Esophagus squamous epithelium (tissue), 5 donors: ENCODE measurements around the gene MTHFSD. TPM values are rescaled to one million over a fixed set of nuclear protein-coding genes. Genes with fewer than 3 reads are reported as not detected.

ENCODE experiments used
- DNase-seq: peaks from one replicate; lab custom pipeline; 2025; lab: John Stamatoyannopoulos, UW
- H3K27ac ChIP-seq, 4 donors: fragments of 200-600 bp; sonication (generic); one replicate each; pipeline ENCODE4 v1.5.1; 2016 to 2019; ENCODE audit warnings: mild to moderate bottlenecking in 1 of 4
- H3K27me3 ChIP-seq, 4 donors: fragments of 200-600 bp; sonication (generic); 1 replicate in 3 of 4; 2 replicates in 1 of 4; pipeline versions ENCODE4 v1.5.1 to v1.6.0; 2017 to 2021; ENCODE audit warnings: antibody characterized with exemption in 1 of 4
- H3K36me3 ChIP-seq, 3 donors: fragments of 200-600 bp; sonication (generic); one replicate each; pipeline ENCODE4 v1.5.1; 2016 to 2019
- H3K4me1 ChIP-seq, 3 donors: fragments of 200-600 bp; sonication (generic); one replicate each; pipeline ENCODE4 v1.5.1; 2017 to 2019
- H3K4me3 ChIP-seq, 4 donors: fragments of 200-600 bp; sonication (generic); 1 replicate in 3 of 4; 2 replicates in 1 of 4; pipeline ENCODE4 v1.5.1; 2016 to 2019; ENCODE audit warnings: mild to moderate bottlenecking in 2 of 4, moderate library complexity in 1 of 4
- H3K9me3 ChIP-seq, 3 donors: fragments of 200-600 bp; sonication (generic); one replicate each; pipeline ENCODE4 v1.5.1; 2016 to 2019
- CTCF ChIP-seq, 6 experiments: fragments of 450-650 bp in 4 of 6; fragments of 200-600 bp in 2 of 6; sonication (generic) in 2 of 6; IDR thresholded peaks; one replicate each; pipeline ENCODE4 v1.5.1; 2016 to 2019; ENCODE audit warnings: antibody characterized with exemption in 6 of 6, mild to moderate bottlenecking in 4 of 6, moderate library complexity in 4 of 6
- POLR2A ChIP-seq, 4 donors: fragments of 450-650 bp; IDR thresholded peaks; one replicate each; pipeline ENCODE4 v1.6.1; 2017; ENCODE audit warnings: antibody characterized with exemption in 4 of 4, mild to moderate bottlenecking in 4 of 4, moderate library complexity in 3 of 4
- WGBS, 2 donors: methylation state at CpG; one replicate each; pipeline ENCODE4 v1.1.5; 2018; 5-methylcytosine and 5-hydroxymethylcytosine counted together
- intact Hi-C: fragments of 100-400 bp; cut with DNase I; formaldehyde crosslinking; loops from one replicate; pipeline ENCODE4 v1.15.0; 2022
- total RNA-seq, 4 donors: library from RNA; depleted of rRNA; stranded (reverse); fragments of >200 nt; gene quantifications; one replicate each; pipeline ENCODE4 v1.1.0, GENCODE V29; 2016
- donor health status: DM: yes; HTN: yes; CAD: no.

The MTHFSD gene
- total RNA-seq, 4 donors from 2014 or later: 10.7 to 17.7 (median 14.8) TPM

GRCh38 chr16:86508947-86509758, 45.9 kb downstream of the MTHFSD start:
- WGBS, 2 donors: 2 to 10% methylated on average over 5 to 8 of the region's 79 CpGs
- TF ChIP-seq POLR2A (IDR thresholded peaks at IDR 0.05) (peak in 2 of 4 donors; percentile 20 to 54), CTCF (IDR thresholded peaks at IDR 0.05) (no peak)
- intact Hi-C loops: loop anchor here (5.0 kb wide), 1 partner anchor 167 kb away; no protein-coding TSS in a partner anchor
- Histone ChIP-seq H3K4me3 (peak overlapping the region; percentile 39 to 69 (median 64)), H3K4me1 (peaks cover 19 to 77% (median 29%) of the 10 kb centered on the region in 3 donors), H3K27me3 (peaks cover 0 to 100% (median 29%) of the 10 kb centered on the region in 4 donors), H3K36me3 (no peaks in the 10 kb centered on the region), H3K9me3 (no peaks in the 10 kb centered on the region), H3K27ac (peak overlapping the region; percentile 83 to 95 (median 94))
- no peak for DNase-seq

GRCh38 chr16:86508028-86508946, 46.7 kb downstream of the MTHFSD start:
- no peaks in the 10 kb centered on the region for H3K9me3 ChIP-seq
- H3K36me3 ChIP-seq: no peaks in the 10 kb centered on the region
- TF ChIP-seq POLR2A (IDR thresholded peaks at IDR 0.05) (peak in 2 of 4 donors; percentile 44 to 56), CTCF (IDR thresholded peaks at IDR 0.05) (no peak)
- peak overlapping the region; percentile 83 to 95 (median 94) for H3K27ac ChIP-seq
- peak overlapping the region; percentile 39 to 69 (median 64) for H3K4me3 ChIP-seq
- peaks cover 2 to 100% (median 31%) of the 10 kb centered on the region in 4 donors for H3K27me3 ChIP-seq
- intact Hi-C loops: loop anchor here (5.0 kb wide), 1 partner anchor 166 kb away; no protein-coding TSS in a partner anchor
- no peak for DNase-seq
- H3K4me1 ChIP-seq: peaks cover 19 to 77% (median 29%) of the 10 kb centered on the region in 3 donors
- WGBS, 2 donors: 15 to 37% methylated on average over 7 to 8 of the region's 99 CpGs

DNA sequence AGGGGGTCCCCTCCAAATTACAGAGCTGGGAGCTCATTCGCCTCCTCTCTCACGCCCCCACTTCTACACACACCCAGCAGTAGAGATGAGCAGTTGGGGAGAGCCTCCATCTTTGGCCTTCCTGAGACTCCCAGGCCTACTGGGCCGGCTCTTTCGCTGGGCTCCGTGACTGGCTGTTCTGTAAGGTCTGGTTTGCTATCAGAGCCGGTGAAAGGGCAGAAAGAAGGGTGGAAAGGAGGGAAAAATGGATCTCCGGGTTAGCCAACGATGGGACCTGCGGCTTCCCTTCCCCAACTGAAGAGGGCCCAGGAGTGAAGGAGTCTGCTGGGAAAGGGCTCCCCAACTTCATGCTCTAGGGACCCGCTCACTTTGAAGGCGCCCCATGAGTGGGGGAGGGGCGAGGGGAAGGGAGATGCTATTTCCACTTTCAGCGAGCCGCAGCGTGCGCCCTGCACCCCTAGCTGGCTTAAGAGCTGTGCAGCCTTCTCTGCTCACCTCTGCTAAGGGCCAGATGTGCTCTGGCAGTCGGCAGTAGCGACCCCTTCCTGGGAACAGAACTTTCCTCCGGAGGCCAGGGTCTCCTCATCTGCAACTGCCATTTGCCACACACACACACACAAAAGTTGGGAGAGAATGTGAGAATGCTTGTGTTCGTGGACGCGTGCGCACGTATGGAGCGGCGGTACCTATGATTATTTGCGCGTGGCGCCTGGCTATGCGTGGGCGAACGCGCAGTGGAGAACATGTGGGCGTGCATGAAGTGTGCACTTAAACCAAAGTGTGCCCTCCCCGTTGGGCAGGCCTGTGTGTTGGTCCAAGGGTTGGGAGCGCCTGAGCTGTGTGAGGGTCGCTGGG, 47.6 kb downstream of the MTHFSD start:
- intact Hi-C loops: loop anchor here (5.0 kb wide), 1 partner anchor 165 kb away; no protein-coding TSS in a partner anchor
- Histone ChIP-seq H3K4me3 (peak overlapping the region; percentile 39 to 69 (median 64)), H3K27ac (peak overlapping the region; percentile 83 to 95 (median 94)), H3K36me3 (no peaks in the 10 kb centered on the region), H3K9me3 (no peaks in the 10 kb centered on the region), H3K4me1 (peaks cover 19 to 70% (median 29%) of the 10 kb centered on the region in 3 donors), H3K27me3 (peaks cover 4 to 100% (median 31%) of the 10 kb centered on the region in 4 donors)
- no peak for TF ChIP-seq CTCF (IDR thresholded peaks at IDR 0.05)
- TF ChIP-seq POLR2A (IDR thresholded peaks at IDR 0.05): no peak
- no peak for DNase-seq
- 23 to 29% methylated on average over 23 to 33 of the region's 37 CpGs for WGBS, 2 donors

DNA sequence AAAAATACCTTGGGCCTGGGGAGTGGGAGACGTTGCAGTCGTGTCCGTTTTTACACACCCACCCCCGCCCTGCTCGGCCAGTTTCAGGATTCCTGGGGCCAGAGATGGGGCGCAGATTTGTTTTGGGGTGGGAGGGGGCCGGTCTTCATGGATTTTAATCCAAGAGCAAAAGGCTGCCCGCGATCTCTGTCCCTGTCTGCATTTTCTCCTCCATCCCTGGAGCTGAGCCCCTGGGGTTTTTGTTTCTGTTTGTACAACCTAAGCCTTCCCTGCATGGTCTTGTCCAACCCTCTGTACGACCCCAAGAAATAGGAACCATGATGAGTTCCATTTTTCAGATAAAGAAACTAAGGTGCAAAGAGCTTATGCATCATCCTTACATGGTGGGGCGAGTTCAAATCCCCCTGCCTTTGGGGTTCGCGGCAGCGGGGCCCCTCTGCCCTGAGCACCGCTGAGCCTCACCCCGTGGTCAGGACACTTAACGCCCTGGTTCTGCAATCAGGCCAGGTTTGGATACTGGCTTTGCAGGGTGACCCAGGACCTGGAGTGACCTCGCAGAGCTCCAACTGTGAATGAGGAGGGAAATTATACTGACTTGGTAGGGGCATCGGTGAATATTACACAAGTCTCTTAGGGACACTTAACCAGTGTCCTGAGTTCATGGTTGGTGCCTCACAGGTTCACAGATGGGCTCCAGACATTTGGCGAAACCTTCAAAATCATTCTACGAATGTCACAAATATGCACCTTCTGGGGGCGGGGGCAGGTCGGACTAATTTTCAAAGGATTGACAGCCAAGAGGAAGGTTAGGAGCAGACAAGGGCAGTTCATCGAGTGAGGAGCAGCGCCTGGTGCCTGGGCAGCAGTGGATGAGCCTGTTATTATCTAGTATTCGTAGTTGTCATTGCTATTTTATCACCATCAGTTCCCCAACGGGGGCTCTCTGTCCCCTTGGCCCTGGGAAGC, 48.9 kb downstream of the MTHFSD start:
- Histone ChIP-seq H3K4me1 (peaks cover 19 to 65% (median 29%) of the 10 kb centered on the region in 3 donors), H3K27ac (peak overlapping the region; percentile 83 to 95 (median 94)), H3K4me3 (peak overlapping the region in 3 of 4 donors; percentile 63 to 69 (median 64)), H3K36me3 (no peaks in the 10 kb centered on the region), H3K27me3 (peaks cover 4 to 100% (median 26%) of the 10 kb centered on the region in 4 donors), H3K9me3 (no peaks in the 10 kb centered on the region)
- intact Hi-C loops: loop anchor here (5.0 kb wide), 1 partner anchor 164 kb away; no protein-coding TSS in a partner anchor
- TF ChIP-seq POLR2A (IDR thresholded peaks at IDR 0.05) (no peak), CTCF (IDR thresholded peaks at IDR 0.05) (no peak)
- no peak for DNase-seq
- 17 to 43% methylated on average over 10 to 13 of the region's 27 CpGs for WGBS, 2 donors
